HepG2 (cell line): ENCODE measurements around the gene EXOC3L4. TPM values are rescaled to one million over a fixed set of nuclear protein-coding genes. Genes with fewer than 3 reads are reported as not detected.
A peak's percentile ranks its signal among the peaks of the same experiment; 100 is the strongest.

Experiments used
- HOXA3 ChIP-seq: sonication (generic); formaldehyde crosslinking; IDR thresholded peaks from 2 replicates; pipeline ENCODE4 v1.5.0; 2020; ENCODE audit warnings: missing genetic modification reagents
- MTA1 ChIP-seq: sonication (generic); formaldehyde crosslinking; IDR thresholded peaks from 2 replicates; pipeline ENCODE4 v1.4.0; 2020; ENCODE audit warnings: missing genetic modification reagents, mild to moderate bottlenecking, borderline replicate concordance
- NFRKB ChIP-seq: fragments of 450-650 bp; IDR thresholded peaks from 2 replicates; pipeline ENCODE4 v1.6.1; 2017
- ZNF563 ChIP-seq: sonication (generic); formaldehyde crosslinking; IDR thresholded peaks from 2 replicates; pipeline ENCODE4 v1.8.0; 2022; ENCODE audit warnings: mild to moderate bottlenecking, moderate library complexity, missing genetic modification reagents
- ZSCAN25 ChIP-seq: sonication (generic); formaldehyde crosslinking; IDR thresholded peaks from 2 replicates; pipeline ENCODE4 v1.8.0; 2022; ENCODE audit warnings: mild to moderate bottlenecking, missing genetic modification reagents
- polyA plus RNA-seq, 8 experiments: library from polyadenylated mRNA; depleted of rRNA in 3 of 8; stranded (reverse) in 7 of 8; unstranded in 1 of 8; fragments of >200 nt; fragmentation: Illumina TruSeq in 4 of 8; extraction: Trizol in 4 of 8; gene quantifications; 2 replicates each; pipeline versions ENCODE4 v1.2.1 to v1.2.3, GENCODE V29; 2011 to 2016; ENCODE audit warnings: low read depth in 4 of 8, missing spikeins in 1 of 8, mixed read lengths in 1 of 8; ENCODE audit not compliant: insufficient read depth in 1 of 8
- total RNA-seq, 5 experiments: library from RNA; depleted of rRNA; stranded (reverse); fragments of >200 nt; fragmentation: Illumina TruSeq; extraction: Trizol; gene quantifications; 2 replicates each; pipeline ENCODE4 v1.2.3, GENCODE V29; 2016; ENCODE audit warnings: low read depth in 1 of 5
- TF ChIP-seq, protein P1 (sequence below): sonication (generic); formaldehyde crosslinking; IDR thresholded peaks from 2 replicates; pipeline ENCODE4 v1.5.1; 2020; ENCODE audit warnings: mild to moderate bottlenecking, missing genetic modification reagents, moderate library complexity
- TF ChIP-seq, protein P2 (sequence below): sonication (generic); formaldehyde crosslinking; IDR thresholded peaks from 2 replicates; pipeline ENCODE4 v1.8.0; 2023; ENCODE audit warnings: mild to moderate bottlenecking, missing genetic modification reagents
- TF ChIP-seq, protein P3 (sequence below): sonication (generic); formaldehyde crosslinking; IDR thresholded peaks from 2 replicates; pipeline ENCODE4 v1.4.0; 2020; ENCODE audit warnings: missing genetic modification reagents, mild to moderate bottlenecking, borderline replicate concordance
- TF ChIP-seq, protein P4 (sequence below): sonication (generic); formaldehyde crosslinking; IDR thresholded peaks from 2 replicates; pipeline ENCODE4 v1.4.0; 2020; ENCODE audit warnings: missing genetic modification reagents
- TF ChIP-seq, protein P5 (sequence below): IDR thresholded peaks from 2 replicates; pipeline ENCODE4 v1.6.1; 2012; ENCODE audit warnings: low read length, improper control_type of control experiment

EXOC3L4 gene
- total and polyA plus RNA-seq, 2 of the 13 experiments (the other 11 are each of a cell fraction or from before 2014, with no cell fraction given): 11.8 to 27.0 TPM

DNA sequence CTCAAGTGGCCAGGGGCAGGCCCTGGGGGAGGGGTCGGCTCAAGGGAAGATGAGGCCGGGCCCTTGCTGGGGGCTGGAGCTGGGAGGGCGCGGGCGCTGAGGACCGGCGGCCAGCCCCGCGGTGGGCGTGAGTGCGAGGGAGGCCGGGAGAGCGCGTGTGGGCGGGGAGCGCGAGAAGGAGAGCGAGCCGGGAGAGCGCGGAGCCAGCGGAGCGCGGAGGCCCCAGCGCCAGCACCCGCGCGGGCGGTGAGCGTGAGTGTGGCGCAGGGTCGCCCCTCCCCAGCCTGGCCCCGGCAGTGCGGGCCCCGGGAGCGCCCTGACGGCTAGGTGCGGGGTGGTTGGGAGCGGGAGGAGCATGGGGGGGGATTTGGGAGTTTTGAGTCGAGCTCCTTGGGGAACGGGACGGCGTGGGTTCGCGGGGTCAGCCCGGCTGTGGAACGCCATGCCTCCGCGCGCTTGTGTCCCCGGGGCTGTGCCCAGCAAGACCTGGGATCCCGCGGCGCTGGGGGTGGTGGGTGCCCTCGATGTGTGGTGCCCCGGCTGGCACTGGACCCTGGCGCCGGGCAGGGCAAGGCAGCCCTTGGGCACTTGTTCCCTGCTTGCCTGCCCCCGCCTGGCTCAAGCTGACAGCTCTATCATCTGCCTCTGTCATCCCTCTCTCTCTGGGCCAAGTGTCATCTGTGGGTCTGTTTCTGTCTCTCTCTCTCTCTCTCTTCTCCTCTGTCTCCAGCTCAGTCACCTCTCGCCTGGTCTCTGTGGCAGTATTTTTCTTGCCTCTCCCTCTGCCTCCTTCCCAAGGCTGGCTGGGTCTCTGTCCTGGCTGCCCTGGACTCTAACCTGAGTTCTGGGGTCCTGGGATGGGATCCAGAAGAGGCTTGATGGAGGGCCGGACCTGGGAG, 10.3 kb upstream of the EXOC3L4 start, which contains the start of gene LBHD2 (continued):
- TF ChIP-seq, protein P1, sequence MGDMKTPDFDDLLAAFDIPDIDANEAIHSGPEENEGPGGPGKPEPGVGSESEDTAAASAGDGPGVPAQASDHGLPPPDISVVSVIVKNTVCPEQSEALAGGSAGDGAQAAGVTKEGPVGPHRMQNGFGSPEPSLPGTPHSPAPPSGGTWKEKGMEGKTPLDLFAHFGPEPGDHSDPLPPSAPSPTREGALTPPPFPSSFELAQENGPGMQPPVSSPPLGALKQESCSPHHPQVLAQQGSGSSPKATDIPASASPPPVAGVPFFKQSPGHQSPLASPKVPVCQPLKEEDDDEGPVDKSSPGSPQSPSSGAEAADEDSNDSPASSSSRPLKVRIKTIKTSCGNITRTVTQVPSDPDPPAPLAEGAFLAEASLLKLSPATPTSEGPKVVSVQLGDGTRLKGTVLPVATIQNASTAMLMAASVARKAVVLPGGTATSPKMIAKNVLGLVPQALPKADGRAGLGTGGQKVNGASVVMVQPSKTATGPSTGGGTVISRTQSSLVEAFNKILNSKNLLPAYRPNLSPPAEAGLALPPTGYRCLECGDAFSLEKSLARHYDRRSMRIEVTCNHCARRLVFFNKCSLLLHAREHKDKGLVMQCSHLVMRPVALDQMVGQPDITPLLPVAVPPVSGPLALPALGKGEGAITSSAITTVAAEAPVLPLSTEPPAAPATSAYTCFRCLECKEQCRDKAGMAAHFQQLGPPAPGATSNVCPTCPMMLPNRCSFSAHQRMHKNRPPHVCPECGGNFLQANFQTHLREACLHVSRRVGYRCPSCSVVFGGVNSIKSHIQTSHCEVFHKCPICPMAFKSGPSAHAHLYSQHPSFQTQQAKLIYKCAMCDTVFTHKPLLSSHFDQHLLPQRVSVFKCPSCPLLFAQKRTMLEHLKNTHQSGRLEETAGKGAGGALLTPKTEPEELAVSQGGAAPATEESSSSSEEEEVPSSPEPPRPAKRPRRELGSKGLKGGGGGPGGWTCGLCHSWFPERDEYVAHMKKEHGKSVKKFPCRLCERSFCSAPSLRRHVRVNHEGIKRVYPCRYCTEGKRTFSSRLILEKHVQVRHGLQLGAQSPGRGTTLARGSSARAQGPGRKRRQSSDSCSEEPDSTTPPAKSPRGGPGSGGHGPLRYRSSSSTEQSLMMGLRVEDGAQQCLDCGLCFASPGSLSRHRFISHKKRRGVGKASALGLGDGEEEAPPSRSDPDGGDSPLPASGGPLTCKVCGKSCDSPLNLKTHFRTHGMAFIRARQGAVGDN: peak; percentile 61
- TF ChIP-seq ZSCAN25 (0 out of 2 replicates have a peak, but pooled peaks have one; percentile 32), NFRKB (no peak), MTA1 (CRISPR knock-in tag) (peak; percentile 64; the same call in 1 of the 2 replicates), HOXA3 (CRISPR knock-in tag) (0 out of 2 replicates have a peak, but pooled peaks have one; percentile 19), ZNF563 (CRISPR knock-in tag) (0 out of 2 replicates have a peak, but pooled peaks have one; percentile 52)
- TF ChIP-seq, protein P2, sequence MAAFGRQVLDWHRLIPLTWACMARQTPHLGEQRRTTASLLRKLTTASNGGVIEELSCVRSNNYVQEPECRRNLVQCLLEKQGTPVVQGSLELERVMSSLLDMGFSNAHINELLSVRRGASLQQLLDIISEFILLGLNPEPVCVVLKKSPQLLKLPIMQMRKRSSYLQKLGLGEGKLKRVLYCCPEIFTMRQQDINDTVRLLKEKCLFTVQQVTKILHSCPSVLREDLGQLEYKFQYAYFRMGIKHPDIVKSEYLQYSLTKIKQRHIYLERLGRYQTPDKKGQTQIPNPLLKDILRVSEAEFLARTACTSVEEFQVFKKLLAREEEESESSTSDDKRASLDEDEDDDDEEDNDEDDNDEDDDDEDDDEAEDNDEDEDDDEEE (CRISPR knock-in tag): peak; percentile 58; the same call in 1 of the 2 replicates
- TF ChIP-seq, protein P3, sequence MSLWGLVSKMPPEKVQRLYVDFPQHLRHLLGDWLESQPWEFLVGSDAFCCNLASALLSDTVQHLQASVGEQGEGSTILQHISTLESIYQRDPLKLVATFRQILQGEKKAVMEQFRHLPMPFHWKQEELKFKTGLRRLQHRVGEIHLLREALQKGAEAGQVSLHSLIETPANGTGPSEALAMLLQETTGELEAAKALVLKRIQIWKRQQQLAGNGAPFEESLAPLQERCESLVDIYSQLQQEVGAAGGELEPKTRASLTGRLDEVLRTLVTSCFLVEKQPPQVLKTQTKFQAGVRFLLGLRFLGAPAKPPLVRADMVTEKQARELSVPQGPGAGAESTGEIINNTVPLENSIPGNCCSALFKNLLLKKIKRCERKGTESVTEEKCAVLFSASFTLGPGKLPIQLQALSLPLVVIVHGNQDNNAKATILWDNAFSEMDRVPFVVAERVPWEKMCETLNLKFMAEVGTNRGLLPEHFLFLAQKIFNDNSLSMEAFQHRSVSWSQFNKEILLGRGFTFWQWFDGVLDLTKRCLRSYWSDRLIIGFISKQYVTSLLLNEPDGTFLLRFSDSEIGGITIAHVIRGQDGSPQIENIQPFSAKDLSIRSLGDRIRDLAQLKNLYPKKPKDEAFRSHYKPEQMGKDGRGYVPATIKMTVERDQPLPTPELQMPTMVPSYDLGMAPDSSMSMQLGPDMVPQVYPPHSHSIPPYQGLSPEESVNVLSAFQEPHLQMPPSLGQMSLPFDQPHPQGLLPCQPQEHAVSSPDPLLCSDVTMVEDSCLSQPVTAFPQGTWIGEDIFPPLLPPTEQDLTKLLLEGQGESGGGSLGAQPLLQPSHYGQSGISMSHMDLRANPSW (CRISPR knock-in tag): no peak
- TF ChIP-seq, protein P4, sequence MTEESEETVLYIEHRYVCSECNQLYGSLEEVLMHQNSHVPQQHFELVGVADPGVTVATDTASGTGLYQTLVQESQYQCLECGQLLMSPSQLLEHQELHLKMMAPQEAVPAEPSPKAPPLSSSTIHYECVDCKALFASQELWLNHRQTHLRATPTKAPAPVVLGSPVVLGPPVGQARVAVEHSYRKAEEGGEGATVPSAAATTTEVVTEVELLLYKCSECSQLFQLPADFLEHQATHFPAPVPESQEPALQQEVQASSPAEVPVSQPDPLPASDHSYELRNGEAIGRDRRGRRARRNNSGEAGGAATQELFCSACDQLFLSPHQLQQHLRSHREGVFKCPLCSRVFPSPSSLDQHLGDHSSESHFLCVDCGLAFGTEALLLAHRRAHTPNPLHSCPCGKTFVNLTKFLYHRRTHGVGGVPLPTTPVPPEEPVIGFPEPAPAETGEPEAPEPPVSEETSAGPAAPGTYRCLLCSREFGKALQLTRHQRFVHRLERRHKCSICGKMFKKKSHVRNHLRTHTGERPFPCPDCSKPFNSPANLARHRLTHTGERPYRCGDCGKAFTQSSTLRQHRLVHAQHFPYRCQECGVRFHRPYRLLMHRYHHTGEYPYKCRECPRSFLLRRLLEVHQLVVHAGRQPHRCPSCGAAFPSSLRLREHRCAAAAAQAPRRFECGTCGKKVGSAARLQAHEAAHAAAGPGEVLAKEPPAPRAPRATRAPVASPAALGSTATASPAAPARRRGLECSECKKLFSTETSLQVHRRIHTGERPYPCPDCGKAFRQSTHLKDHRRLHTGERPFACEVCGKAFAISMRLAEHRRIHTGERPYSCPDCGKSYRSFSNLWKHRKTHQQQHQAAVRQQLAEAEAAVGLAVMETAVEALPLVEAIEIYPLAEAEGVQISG (CRISPR knock-in tag): 0 out of 2 replicates have a peak, but pooled peaks have one; percentile 14
- TF ChIP-seq, protein P5, sequence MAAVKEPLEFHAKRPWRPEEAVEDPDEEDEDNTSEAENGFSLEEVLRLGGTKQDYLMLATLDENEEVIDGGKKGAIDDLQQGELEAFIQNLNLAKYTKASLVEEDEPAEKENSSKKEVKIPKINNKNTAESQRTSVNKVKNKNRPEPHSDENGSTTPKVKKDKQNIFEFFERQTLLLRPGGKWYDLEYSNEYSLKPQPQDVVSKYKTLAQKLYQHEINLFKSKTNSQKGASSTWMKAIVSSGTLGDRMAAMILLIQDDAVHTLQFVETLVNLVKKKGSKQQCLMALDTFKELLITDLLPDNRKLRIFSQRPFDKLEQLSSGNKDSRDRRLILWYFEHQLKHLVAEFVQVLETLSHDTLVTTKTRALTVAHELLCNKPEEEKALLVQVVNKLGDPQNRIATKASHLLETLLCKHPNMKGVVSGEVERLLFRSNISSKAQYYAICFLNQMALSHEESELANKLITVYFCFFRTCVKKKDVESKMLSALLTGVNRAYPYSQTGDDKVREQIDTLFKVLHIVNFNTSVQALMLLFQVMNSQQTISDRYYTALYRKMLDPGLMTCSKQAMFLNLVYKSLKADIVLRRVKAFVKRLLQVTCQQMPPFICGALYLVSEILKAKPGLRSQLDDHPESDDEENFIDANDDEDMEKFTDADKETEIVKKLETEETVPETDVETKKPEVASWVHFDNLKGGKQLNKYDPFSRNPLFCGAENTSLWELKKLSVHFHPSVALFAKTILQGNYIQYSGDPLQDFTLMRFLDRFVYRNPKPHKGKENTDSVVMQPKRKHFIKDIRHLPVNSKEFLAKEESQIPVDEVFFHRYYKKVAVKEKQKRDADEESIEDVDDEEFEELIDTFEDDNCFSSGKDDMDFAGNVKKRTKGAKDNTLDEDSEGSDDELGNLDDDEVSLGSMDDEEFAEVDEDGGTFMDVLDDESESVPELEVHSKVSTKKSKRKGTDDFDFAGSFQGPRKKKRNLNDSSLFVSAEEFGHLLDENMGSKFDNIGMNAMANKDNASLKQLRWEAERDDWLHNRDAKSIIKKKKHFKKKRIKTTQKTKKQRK: no peak
